PC-9 (cell line): Measurements from ENCODE around the gene KIF17.

Experiments used
- EZH2 ChIP-seq: fragments of 200-600 bp; sonication (generic); IDR thresholded peaks from 2 replicates; pipeline ENCODE4 v1.8.0; 2017; ENCODE audit warnings: antibody characterized with exemption, low read depth
- TF ChIP-seq, protein P1 (sequence below): fragments of 200-600 bp; sonication (generic); conservative IDR thresholded peaks from 2 replicates; pipeline ENCODE4 v1.6.1; 2017; ENCODE audit warnings: mixed run types, antibody characterized with exemption, mild to moderate bottlenecking, moderate library complexity

DNA sequence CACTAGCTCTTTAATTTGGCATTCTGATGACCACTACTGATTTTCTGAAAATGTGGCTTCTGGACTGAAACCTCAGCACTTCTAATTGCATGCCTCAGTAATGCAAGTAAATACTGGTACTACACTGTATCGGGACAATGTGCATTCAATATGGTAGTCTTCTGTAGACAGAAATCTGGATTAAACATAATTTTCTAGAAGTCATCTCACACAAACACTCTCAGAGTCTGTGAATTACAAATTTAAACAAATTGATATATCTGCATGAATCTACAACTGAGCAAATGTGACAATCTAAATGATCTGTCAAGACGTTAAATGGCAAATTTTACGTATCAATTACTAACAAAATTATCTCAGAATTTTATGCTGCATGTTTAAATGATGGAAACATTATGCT lies 45.6 kb upstream of the KIF17 start:
- TF ChIP-seq, protein P1, sequence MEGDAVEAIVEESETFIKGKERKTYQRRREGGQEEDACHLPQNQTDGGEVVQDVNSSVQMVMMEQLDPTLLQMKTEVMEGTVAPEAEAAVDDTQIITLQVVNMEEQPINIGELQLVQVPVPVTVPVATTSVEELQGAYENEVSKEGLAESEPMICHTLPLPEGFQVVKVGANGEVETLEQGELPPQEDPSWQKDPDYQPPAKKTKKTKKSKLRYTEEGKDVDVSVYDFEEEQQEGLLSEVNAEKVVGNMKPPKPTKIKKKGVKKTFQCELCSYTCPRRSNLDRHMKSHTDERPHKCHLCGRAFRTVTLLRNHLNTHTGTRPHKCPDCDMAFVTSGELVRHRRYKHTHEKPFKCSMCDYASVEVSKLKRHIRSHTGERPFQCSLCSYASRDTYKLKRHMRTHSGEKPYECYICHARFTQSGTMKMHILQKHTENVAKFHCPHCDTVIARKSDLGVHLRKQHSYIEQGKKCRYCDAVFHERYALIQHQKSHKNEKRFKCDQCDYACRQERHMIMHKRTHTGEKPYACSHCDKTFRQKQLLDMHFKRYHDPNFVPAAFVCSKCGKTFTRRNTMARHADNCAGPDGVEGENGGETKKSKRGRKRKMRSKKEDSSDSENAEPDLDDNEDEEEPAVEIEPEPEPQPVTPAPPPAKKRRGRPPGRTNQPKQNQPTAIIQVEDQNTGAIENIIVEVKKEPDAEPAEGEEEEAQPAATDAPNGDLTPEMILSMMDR: no peak
- no peak for TF ChIP-seq EZH2
